Liver (tissue), 3 donors: ENCODE results near the gene NIP7.

Experiments used
- EGR1 ChIP-seq, 2 donors: IDR thresholded peaks; 2 replicates each; pipeline ENCODE4 v1.6.1; 2016 to 2018; ENCODE audit warnings: antibody characterized with exemption in 2 of 2, low read depth in 2 of 2
- GABPA ChIP-seq, 2 donors: IDR thresholded peaks in 1 of 2; conservative IDR thresholded peaks in 1 of 2; 2 replicates each; pipeline ENCODE4 v1.6.1; 2016; ENCODE audit warnings: antibody characterized with exemption in 2 of 2, mild to moderate bottlenecking in 1 of 2, moderate library complexity in 1 of 2
- HNF4A ChIP-seq, 2 donors: conservative IDR thresholded peaks; 2 replicates each; pipeline ENCODE4 v1.6.1; 2016; ENCODE audit warnings: antibody characterized with exemption in 2 of 2, mild to moderate bottlenecking in 2 of 2
- HNF4G ChIP-seq: IDR thresholded peaks from 2 replicates; pipeline ENCODE4 v1.6.1; 2016; ENCODE audit warnings: antibody characterized with exemption
- RAD21 ChIP-seq, 2 donors: IDR thresholded peaks; 2 replicates each; pipeline ENCODE4 v1.6.1; 2016; ENCODE audit warnings: antibody characterized with exemption in 2 of 2, mild to moderate bottlenecking in 2 of 2
- RXRA ChIP-seq, 2 donors: IDR thresholded peaks; 2 replicates each; pipeline ENCODE4 v1.6.1; 2017 to 2018; ENCODE audit warnings: antibody characterized with exemption in 2 of 2, mild to moderate bottlenecking in 1 of 2
- SP1 ChIP-seq: IDR thresholded peaks from 2 replicates; pipeline ENCODE4 v1.6.1; 2018; ENCODE audit warnings: antibody characterized with exemption, mild to moderate bottlenecking
- TAF1 ChIP-seq: conservative IDR thresholded peaks from 2 replicates; pipeline ENCODE4 v1.6.1; 2016; ENCODE audit warnings: antibody characterized with exemption, mild to moderate bottlenecking
- YY1 ChIP-seq: IDR thresholded peaks from 2 replicates; pipeline ENCODE4 v1.6.1; 2016; ENCODE audit warnings: antibody characterized with exemption, mild to moderate bottlenecking
- TF ChIP-seq, protein P1 (sequence below): fragments of 150-350 bp; IDR thresholded peaks from 2 replicates; pipeline ENCODE4 v1.5.1; 2017; ENCODE audit warnings: improper control_type of control experiment, low read depth, low read length; ENCODE audit not compliant: missing input control
- TF ChIP-seq, protein P2 (sequence below): IDR thresholded peaks from 2 replicates; pipeline ENCODE4 v1.6.1; 2016; ENCODE audit warnings: antibody characterized with exemption
- TF ChIP-seq, protein P3 (sequence below): IDR thresholded peaks from 2 replicates; pipeline ENCODE4 v1.6.1; 2016; ENCODE audit warnings: antibody characterized with exemption, mild to moderate bottlenecking
- TF ChIP-seq, protein P4 (sequence below): IDR thresholded peaks from 2 replicates; pipeline ENCODE4 v1.6.1; 2016; ENCODE audit warnings: antibody characterized with exemption
- donor health status: healthy.
- donor health status: healthy.

DNA sequence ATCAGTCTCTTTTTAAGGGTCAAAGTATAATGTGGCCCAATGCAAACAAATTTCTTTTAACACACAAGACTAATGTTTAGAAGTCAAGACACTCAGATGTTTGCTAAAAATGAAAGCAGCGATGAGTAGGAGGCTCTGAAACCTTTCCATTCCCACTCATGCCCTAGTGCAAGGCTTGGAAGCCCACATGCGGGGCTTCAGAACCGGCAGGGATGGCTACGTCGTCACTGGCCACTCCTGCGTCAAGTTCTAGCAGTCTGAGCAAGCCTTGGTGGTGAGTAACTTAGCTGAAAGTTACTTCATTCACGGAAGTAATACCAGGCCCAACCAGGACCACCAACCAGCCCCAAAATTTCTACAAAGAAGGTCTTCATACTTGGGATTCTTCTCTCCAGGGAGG, 26.9 kb downstream of the NIP7 start:
- TF ChIP-seq, protein P1, sequence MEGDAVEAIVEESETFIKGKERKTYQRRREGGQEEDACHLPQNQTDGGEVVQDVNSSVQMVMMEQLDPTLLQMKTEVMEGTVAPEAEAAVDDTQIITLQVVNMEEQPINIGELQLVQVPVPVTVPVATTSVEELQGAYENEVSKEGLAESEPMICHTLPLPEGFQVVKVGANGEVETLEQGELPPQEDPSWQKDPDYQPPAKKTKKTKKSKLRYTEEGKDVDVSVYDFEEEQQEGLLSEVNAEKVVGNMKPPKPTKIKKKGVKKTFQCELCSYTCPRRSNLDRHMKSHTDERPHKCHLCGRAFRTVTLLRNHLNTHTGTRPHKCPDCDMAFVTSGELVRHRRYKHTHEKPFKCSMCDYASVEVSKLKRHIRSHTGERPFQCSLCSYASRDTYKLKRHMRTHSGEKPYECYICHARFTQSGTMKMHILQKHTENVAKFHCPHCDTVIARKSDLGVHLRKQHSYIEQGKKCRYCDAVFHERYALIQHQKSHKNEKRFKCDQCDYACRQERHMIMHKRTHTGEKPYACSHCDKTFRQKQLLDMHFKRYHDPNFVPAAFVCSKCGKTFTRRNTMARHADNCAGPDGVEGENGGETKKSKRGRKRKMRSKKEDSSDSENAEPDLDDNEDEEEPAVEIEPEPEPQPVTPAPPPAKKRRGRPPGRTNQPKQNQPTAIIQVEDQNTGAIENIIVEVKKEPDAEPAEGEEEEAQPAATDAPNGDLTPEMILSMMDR: no peak
- no peak for TF ChIP-seq HNF4A (conservative IDR thresholded peaks at IDR 0.05)
- no peak for TF ChIP-seq SP1
- TF ChIP-seq YY1: no peak
- TF ChIP-seq, protein P2, sequence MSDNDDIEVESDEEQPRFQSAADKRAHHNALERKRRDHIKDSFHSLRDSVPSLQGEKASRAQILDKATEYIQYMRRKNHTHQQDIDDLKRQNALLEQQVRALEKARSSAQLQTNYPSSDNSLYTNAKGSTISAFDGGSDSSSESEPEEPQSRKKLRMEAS: no peak
- TF ChIP-seq EGR1 (IDR thresholded peaks at IDR 0.05; ENCODE audit: low read depth in 2 of 2): no peak
- TF ChIP-seq HNF4G: no peak
- no peak for TF ChIP-seq RAD21 (IDR thresholded peaks at IDR 0.05)
- TF ChIP-seq GABPA (IDR thresholded peaks at IDR 0.05 in 1 of 2, conservative IDR thresholded peaks at IDR 0.05 in 1 of 2): no peak
- no peak for TF ChIP-seq TAF1
- TF ChIP-seq, protein P3, sequence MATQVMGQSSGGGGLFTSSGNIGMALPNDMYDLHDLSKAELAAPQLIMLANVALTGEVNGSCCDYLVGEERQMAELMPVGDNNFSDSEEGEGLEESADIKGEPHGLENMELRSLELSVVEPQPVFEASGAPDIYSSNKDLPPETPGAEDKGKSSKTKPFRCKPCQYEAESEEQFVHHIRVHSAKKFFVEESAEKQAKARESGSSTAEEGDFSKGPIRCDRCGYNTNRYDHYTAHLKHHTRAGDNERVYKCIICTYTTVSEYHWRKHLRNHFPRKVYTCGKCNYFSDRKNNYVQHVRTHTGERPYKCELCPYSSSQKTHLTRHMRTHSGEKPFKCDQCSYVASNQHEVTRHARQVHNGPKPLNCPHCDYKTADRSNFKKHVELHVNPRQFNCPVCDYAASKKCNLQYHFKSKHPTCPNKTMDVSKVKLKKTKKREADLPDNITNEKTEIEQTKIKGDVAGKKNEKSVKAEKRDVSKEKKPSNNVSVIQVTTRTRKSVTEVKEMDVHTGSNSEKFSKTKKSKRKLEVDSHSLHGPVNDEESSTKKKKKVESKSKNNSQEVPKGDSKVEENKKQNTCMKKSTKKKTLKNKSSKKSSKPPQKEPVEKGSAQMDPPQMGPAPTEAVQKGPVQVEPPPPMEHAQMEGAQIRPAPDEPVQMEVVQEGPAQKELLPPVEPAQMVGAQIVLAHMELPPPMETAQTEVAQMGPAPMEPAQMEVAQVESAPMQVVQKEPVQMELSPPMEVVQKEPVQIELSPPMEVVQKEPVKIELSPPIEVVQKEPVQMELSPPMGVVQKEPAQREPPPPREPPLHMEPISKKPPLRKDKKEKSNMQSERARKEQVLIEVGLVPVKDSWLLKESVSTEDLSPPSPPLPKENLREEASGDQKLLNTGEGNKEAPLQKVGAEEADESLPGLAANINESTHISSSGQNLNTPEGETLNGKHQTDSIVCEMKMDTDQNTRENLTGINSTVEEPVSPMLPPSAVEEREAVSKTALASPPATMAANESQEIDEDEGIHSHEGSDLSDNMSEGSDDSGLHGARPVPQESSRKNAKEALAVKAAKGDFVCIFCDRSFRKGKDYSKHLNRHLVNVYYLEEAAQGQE: no peak
- no peak for TF ChIP-seq RXRA (IDR thresholded peaks at IDR 0.05)
- TF ChIP-seq, protein P4, sequence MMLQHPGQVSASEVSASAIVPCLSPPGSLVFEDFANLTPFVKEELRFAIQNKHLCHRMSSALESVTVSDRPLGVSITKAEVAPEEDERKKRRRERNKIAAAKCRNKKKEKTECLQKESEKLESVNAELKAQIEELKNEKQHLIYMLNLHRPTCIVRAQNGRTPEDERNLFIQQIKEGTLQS: no peak
